SK-N-SH (cell line): ENCODE results near the gene ACOT8. TPM values are rescaled to one million over a fixed set of nuclear protein-coding genes. Genes with fewer than 3 reads are reported as not detected.

ENCODE experiments used
- CTCF ChIA-PET: fragments of 300-600, 350-600 bp; formaldehyde crosslinking; extraction: SDS; loops from one replicate; lab custom pipeline; 2021; lab: Yijun Ruan, JAX
- POLR2A ChIA-PET: fragments of 350-600 bp; sonication (Branson Sonifier 250); formaldehyde crosslinking; extraction: SDS; loops from one replicate; lab custom pipeline; 2020; ENCODE audit warnings: antibody characterized with exemption, inconsistent platforms; lab: Yijun Ruan, JAX
- DNase-seq: peaks from one replicate; pipeline ENCODE4 v3.0.0; 2012
- H2AFZ ChIP-seq: fragments of 200-600 bp; sonication (generic); 2 replicates; pipeline ENCODE4 v1.8.1; 2016; ENCODE audit warnings: antibody characterized with exemption, mild to moderate bottlenecking, low read depth
- H3F3A ChIP-seq: fragments of 200-600 bp; sonication (generic); replicated peaks from 2 replicates; pipeline ENCODE3; 2016; ENCODE audit warnings: antibody characterized with exemption, mild to moderate bottlenecking; ENCODE audit not compliant: insufficient read depth
- H3K27ac ChIP-seq, 2 experiments: fragments of 200-500 bp in 1 of 2; fragments of 200-600 bp in 1 of 2; sonication (Bioruptor generic) in 1 of 2; sonication (generic), shearing (Covaris generic) in 1 of 2; 2 replicates each; pipeline versions ENCODE4 v1.5.1 to v1.6.1; 2014 to 2016; ENCODE audit warnings: low read depth in 2 of 2, inconsistent platforms in 1 of 2, low read length in 1 of 2, mild to moderate bottlenecking in 1 of 2, mixed read lengths in 1 of 2
- H3K27me3 ChIP-seq: fragments of 200-600 bp; sonication (generic), shearing (Covaris generic); 2 replicates; pipeline ENCODE4 v1.6.1; 2016; ENCODE audit warnings: mixed run types; ENCODE audit not compliant: insufficient read depth
- H3K36me3 ChIP-seq, 2 experiments: fragments of 200-500 bp in 1 of 2; fragments of 200-600 bp in 1 of 2; sonication (Bioruptor generic) in 1 of 2; sonication (generic) in 1 of 2; replicated peaks in 1 of 2; 2 replicates each; pipeline versions ENCODE3 to v1.5.1; 2014 to 2016; ENCODE audit warnings: low read length in 1 of 2, mild to moderate bottlenecking in 1 of 2; ENCODE audit not compliant: insufficient read depth in 2 of 2, control insufficient read depth in 1 of 2
- H3K4me1 ChIP-seq, 2 experiments: fragments of 200-500 bp in 1 of 2; fragments of 200-600 bp in 1 of 2; sonication (Bioruptor generic) in 1 of 2; sonication (generic), shearing (Covaris generic) in 1 of 2; 2 replicates each; pipeline versions ENCODE4 v1.5.1 to v1.6.1; 2014 to 2016; ENCODE audit warnings: low read depth in 1 of 2, low read length in 1 of 2, mixed run types in 1 of 2; ENCODE audit not compliant: insufficient read depth in 2 of 2, control insufficient read depth in 1 of 2
- H3K4me2 ChIP-seq: fragments of 200-600 bp; sonication (generic), shearing (Covaris generic); 2 replicates; pipeline ENCODE4 v1.6.1; 2017; ENCODE audit warnings: mixed run types
- H3K4me3 ChIP-seq, 2 experiments: fragments of 200-500 bp in 1 of 2; fragments of 200-600 bp in 1 of 2; sonication (Bioruptor generic) in 1 of 2; sonication (generic), shearing (Covaris generic) in 1 of 2; 2 replicates each; pipeline versions ENCODE4 v1.5.1 to v1.8.1; 2014 to 2016; ENCODE audit warnings: low read depth in 2 of 2, inconsistent platforms in 1 of 2, low read length in 1 of 2, mild to moderate bottlenecking in 1 of 2, mixed read lengths in 1 of 2, moderate library complexity in 1 of 2
- H3K79me2 ChIP-seq: fragments of 200-600 bp; sonication (generic); 2 replicates; pipeline ENCODE4 v1.8.1; 2017; ENCODE audit warnings: mild to moderate bottlenecking; ENCODE audit not compliant: insufficient read depth
- H3K9ac ChIP-seq: fragments of 200-600 bp; sonication (generic); 2 replicates; pipeline ENCODE4 v1.6.1; 2017; ENCODE audit warnings: mixed run types
- H3K9me2 ChIP-seq: fragments of 200-600 bp; sonication (generic); 2 replicates; pipeline ENCODE4 v1.6.1; 2017; ENCODE audit warnings: mixed run types
- H3K9me3 ChIP-seq: fragments of 200-600 bp; sonication (generic); 2 replicates; pipeline ENCODE4 v1.6.1; 2017; ENCODE audit warnings: mixed run types, mild to moderate bottlenecking, moderate library complexity
- H4K20me1 ChIP-seq: fragments of 200-600 bp; sonication (generic); 2 replicates; pipeline ENCODE4 v1.6.1; 2017; ENCODE audit warnings: mild to moderate bottlenecking, mixed run types; ENCODE audit not compliant: insufficient read depth
- CHD2 ChIP-seq: fragments of 150-350 bp; IDR thresholded peaks from 2 replicates; pipeline ENCODE4 v1.6.1; 2018; ENCODE audit warnings: low read length; ENCODE audit not compliant: partially characterized antibody
- EP300 ChIP-seq, 2 experiments: IDR thresholded peaks; 2 replicates each; pipeline versions ENCODE4 v1.4.0 to v1.6.1; 2012; ENCODE audit warnings: borderline replicate concordance in 1 of 2, low read depth in 1 of 2, low read length in 1 of 2
- EZH2phosphoT487 ChIP-seq: fragments of 200-600 bp; sonication (generic); IDR thresholded peaks from 2 replicates; pipeline ENCODE4 v1.6.1; 2017; ENCODE audit warnings: low read depth, mixed run types, mild to moderate bottlenecking, antibody characterized with exemption, moderate library complexity, borderline replicate concordance
- FOXJ3 ChIP-seq: sonication (generic); formaldehyde crosslinking; IDR thresholded peaks from 2 replicates; pipeline ENCODE4 v1.5.1; 2020; ENCODE audit warnings: mild to moderate bottlenecking, missing genetic modification reagents
- FOXM1 ChIP-seq: IDR thresholded peaks from 2 replicates; pipeline ENCODE4 v1.4.0; 2012; ENCODE audit warnings: low read depth, mild to moderate bottlenecking
- GABPA ChIP-seq: IDR thresholded peaks from 2 replicates; pipeline ENCODE4 v1.4.0; 2012; ENCODE audit warnings: low read depth, mild to moderate bottlenecking
- IRF3 ChIP-seq: fragments of 150-350 bp; IDR thresholded peaks from 2 replicates; pipeline ENCODE4 v1.6.1; 2016; ENCODE audit warnings: mild to moderate bottlenecking, low read depth, low read length
- MEF2A ChIP-seq: IDR thresholded peaks from 2 replicates; pipeline ENCODE4 v1.4.0; 2012; ENCODE audit warnings: low read depth, borderline replicate concordance
- NFIC ChIP-seq: IDR thresholded peaks from 2 replicates; pipeline ENCODE4 v1.4.0; 2012; ENCODE audit warnings: borderline replicate concordance
- PBX3 ChIP-seq: IDR thresholded peaks from 2 replicates; pipeline ENCODE4; 2012
- RAD21 ChIP-seq: IDR thresholded peaks from 2 replicates; pipeline ENCODE4 v1.6.1; 2012; ENCODE audit warnings: mild to moderate bottlenecking, low read length
- SIN3A ChIP-seq: IDR thresholded peaks from 2 replicates; pipeline ENCODE4 v1.6.1; 2012; ENCODE audit warnings: low read depth, mild to moderate bottlenecking, low read length, moderate library complexity, borderline replicate concordance
- TAF1 ChIP-seq: IDR thresholded peaks from 2 replicates; pipeline ENCODE4 v1.6.1; 2012; ENCODE audit warnings: low read depth, mild to moderate bottlenecking, low read length, moderate library complexity, borderline replicate concordance
- TCF12 ChIP-seq: IDR thresholded peaks from 2 replicates; pipeline ENCODE4 v1.4.0; 2012
- YY1 ChIP-seq: IDR thresholded peaks from 2 replicates; pipeline ENCODE4 v1.4.0; 2012; ENCODE audit warnings: low read depth, mild to moderate bottlenecking
- WGBS: methylation state at CpG from one replicate; pipeline ENCODE4 v1.1.6; 2017; ENCODE audit warnings: low lambda C conversion rate; 5-methylcytosine and 5-hydroxymethylcytosine counted together
- polyA plus RNA-seq, 3 experiments: library from polyadenylated mRNA; depleted of rRNA; stranded (reverse); fragments of >200 nt; gene quantifications; 2 replicates each; pipeline ENCODE4 v1.2.3, GENCODE V29; 2012
- TF ChIP-seq, protein P1 (sequence below): fragments of 150-350 bp; IDR thresholded peaks from 2 replicates; pipeline ENCODE4 v1.6.1; 2017; ENCODE audit warnings: antibody characterized with exemption, low read length, low read depth, borderline replicate concordance
- TF ChIP-seq, protein P2 (sequence below): fragments of 200-600 bp; sonication (generic); IDR thresholded peaks from 2 replicates; pipeline ENCODE4 v1.6.1; 2017; ENCODE audit warnings: antibody characterized with exemption, mild to moderate bottlenecking, moderate library complexity

ACOT8 gene
- polyA plus RNA-seq, 1 of the 3 experiments (the other 2 are of a cell fraction): 48.4 TPM

DNA sequence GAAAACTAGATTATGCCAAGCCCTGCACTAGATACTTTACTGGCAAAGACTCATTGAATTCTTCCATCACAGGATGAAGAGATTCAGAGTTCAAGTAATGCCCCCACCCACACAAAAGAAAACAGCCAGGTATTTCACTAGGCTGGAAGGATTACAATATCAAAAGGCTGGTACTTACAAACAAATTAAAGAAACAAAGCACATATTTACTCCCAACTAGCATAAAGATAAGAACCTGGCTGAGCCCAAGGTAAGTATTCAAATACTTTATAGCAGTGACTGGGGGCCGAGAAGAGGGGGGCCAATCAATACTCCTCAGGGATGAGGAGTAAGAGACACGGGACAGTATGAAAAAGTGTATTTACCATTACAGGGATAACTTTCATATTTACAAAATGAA is 3.7 kb downstream of the ACOT8 start:
- Histone ChIP-seq H3K27ac (no peak overlapping the region), H3K9me2 (no peaks in the 10 kb centered on the region), H3K9ac (no peak overlapping the region), H3F3A (peaks cover 3% of the 10 kb centered on the region), H3K27me3 (no peaks in the 10 kb centered on the region), H3K9me3 (no peaks in the 10 kb centered on the region), H2AFZ (no peak overlapping the region), H3K4me1 (peaks cover 8 to 13% of the 10 kb centered on the region in 2 experiments; a peak in 2 of 4 replicates), H3K4me3 (no peak overlapping the region), H3K36me3 (peaks cover 9 to 14% of the 10 kb centered on the region in 2 experiments), H3K4me2 (no peak overlapping the region), H4K20me1 (no peaks in the 10 kb centered on the region), H3K79me2 (peaks cover 31% of the 10 kb centered on the region)
- TF ChIP-seq GABPA: no peak
- TF ChIP-seq EP300 (IDR thresholded peaks at IDR 0.05; ENCODE audit: borderline replicate concordance in 1 of 2, low read depth in 1 of 2, low read length in 1 of 2): no peak
- TF ChIP-seq YY1: no peak
- WGBS: 87% methylated on average over 2 of the region's 2 CpGs
- ChIA-PET CTCF (interaction anchor here (0.8 kb wide), 1 partner anchor 12 kb away, joined by 3 read pairs; no protein-coding TSS in a partner anchor), POLR2A (no interaction called here)
- no peak for DNase-seq

GRCh38 chr20:45852326-45852725 is 4.9 kb downstream of the ACOT8 start:
- 100% methylated on average over 6 of the region's 6 CpGs for WGBS
- POLR2A ChIA-PET: interaction anchor here (0.7 kb wide), 1 partner anchor 117 kb away, joined by 3 read pairs; no protein-coding TSS in a partner anchor

More at GRCh38 chr20:45852326-45852725, 4.9 kb downstream of the ACOT8 start:
- no peak overlapping the region for H3K9ac ChIP-seq
- H3K9me3 ChIP-seq: no peaks in the 10 kb centered on the region
- no peaks in the 10 kb centered on the region for H3K27me3 ChIP-seq
- peaks cover 8% of the 10 kb centered on the region in 2 experiments; a peak in 2 of 4 replicates for H3K4me1 ChIP-seq
- DNase-seq: no peak
- no peaks in the 10 kb centered on the region for H4K20me1 ChIP-seq
- no peak overlapping the region for H3K4me2 ChIP-seq
- peaks cover 29% of the 10 kb centered on the region for H3K79me2 ChIP-seq
- H3K9me2 ChIP-seq: no peaks in the 10 kb centered on the region
- no peak for TF ChIP-seq CHD2
- TF ChIP-seq EZH2phosphoT487: no peak
- TF ChIP-seq NFIC: no peak
- no peak for TF ChIP-seq TCF12
- TF ChIP-seq, protein P1, sequence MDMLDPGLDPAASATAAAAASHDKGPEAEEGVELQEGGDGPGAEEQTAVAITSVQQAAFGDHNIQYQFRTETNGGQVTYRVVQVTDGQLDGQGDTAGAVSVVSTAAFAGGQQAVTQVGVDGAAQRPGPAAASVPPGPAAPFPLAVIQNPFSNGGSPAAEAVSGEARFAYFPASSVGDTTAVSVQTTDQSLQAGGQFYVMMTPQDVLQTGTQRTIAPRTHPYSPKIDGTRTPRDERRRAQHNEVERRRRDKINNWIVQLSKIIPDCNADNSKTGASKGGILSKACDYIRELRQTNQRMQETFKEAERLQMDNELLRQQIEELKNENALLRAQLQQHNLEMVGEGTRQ: no peak
- no peak for TF ChIP-seq PBX3
- no peak for TF ChIP-seq MEF2A
- TF ChIP-seq EP300 (IDR thresholded peaks at IDR 0.05; ENCODE audit: borderline replicate concordance in 1 of 2, low read depth in 1 of 2, low read length in 1 of 2): no peak
- TF ChIP-seq RAD21: no peak
- TF ChIP-seq TAF1: no peak
- TF ChIP-seq IRF3: no peak
- no peak for TF ChIP-seq SIN3A
- no peak for TF ChIP-seq FOXM1
- TF ChIP-seq, protein P2, sequence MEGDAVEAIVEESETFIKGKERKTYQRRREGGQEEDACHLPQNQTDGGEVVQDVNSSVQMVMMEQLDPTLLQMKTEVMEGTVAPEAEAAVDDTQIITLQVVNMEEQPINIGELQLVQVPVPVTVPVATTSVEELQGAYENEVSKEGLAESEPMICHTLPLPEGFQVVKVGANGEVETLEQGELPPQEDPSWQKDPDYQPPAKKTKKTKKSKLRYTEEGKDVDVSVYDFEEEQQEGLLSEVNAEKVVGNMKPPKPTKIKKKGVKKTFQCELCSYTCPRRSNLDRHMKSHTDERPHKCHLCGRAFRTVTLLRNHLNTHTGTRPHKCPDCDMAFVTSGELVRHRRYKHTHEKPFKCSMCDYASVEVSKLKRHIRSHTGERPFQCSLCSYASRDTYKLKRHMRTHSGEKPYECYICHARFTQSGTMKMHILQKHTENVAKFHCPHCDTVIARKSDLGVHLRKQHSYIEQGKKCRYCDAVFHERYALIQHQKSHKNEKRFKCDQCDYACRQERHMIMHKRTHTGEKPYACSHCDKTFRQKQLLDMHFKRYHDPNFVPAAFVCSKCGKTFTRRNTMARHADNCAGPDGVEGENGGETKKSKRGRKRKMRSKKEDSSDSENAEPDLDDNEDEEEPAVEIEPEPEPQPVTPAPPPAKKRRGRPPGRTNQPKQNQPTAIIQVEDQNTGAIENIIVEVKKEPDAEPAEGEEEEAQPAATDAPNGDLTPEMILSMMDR: no peak
- no peak for TF ChIP-seq FOXJ3 (CRISPR knock-in tag)
- peaks cover 3% of the 10 kb centered on the region for H3F3A ChIP-seq
- no peak overlapping the region for H2AFZ ChIP-seq
- H3K4me3 ChIP-seq: no peak overlapping the region
- peaks cover 12 to 20% of the 10 kb centered on the region in 2 experiments for H3K36me3 ChIP-seq
- no peak overlapping the region for H3K27ac ChIP-seq
- CTCF ChIA-PET: interaction anchor here (1.0 to 1.6 kb wide), 3 partner anchors 10 to 18 kb away, joined by 3 to 6 read pairs (median 4); no protein-coding TSS in a partner anchor
